Testis (tissue), 3 donors: Measurements from ENCODE around the gene IL1RAPL2. TPM values are rescaled to one million over a fixed set of nuclear protein-coding genes. Genes with fewer than 3 reads are reported as not detected.
"Not testable (repeated sequence)": the region's sequence is repeated elsewhere in the genome, so short reads cannot be mapped to it uniquely, and the experiment has no call there.

ENCODE experiments used
- DNase-seq: peaks from one replicate; pipeline ENCODE4 v3.0.0-alpha.2; 2019
- H3K27ac ChIP-seq, 2 donors: fragments of 200-600 bp; sonication (generic); one replicate each; pipeline ENCODE4 v1.5.1; 2019
- H3K27me3 ChIP-seq: fragments of 200-600 bp; sonication (generic); one replicate; pipeline ENCODE4 v1.5.1; 2019
- H3K36me3 ChIP-seq: fragments of 200-600 bp; sonication (generic); one replicate; pipeline ENCODE4 v1.5.1; 2017; ENCODE audit warnings: low read depth; ENCODE audit errors: missing control alignments
- H3K4me1 ChIP-seq: fragments of 200-600 bp; sonication (generic); one replicate; pipeline ENCODE4 v1.5.1; 2019
- H3K4me3 ChIP-seq, 2 donors: fragments of 200-600 bp; sonication (generic); one replicate each; pipeline ENCODE4 v1.5.1; 2017 to 2019
- H3K9me3 ChIP-seq: fragments of 200-600 bp; sonication (generic); one replicate; pipeline ENCODE4 v1.5.1; 2017
- POLR2A ChIP-seq: fragments of 450-650 bp; IDR thresholded peaks from one replicate; pipeline ENCODE4 v1.6.1; 2017; ENCODE audit warnings: antibody characterized with exemption, mild to moderate bottlenecking, moderate library complexity
- WGBS, 2 donors: methylation state at CpG; one replicate each; pipeline ENCODE4 v1.1.5; 2018; 5-methylcytosine and 5-hydroxymethylcytosine counted together
- intact Hi-C: fragments of 100-400 bp; cut with DNase I; formaldehyde crosslinking; loops from one replicate; pipeline ENCODE4 v1.15.1; 2023; ENCODE audit warnings: low total_unique reads
- polyA plus RNA-seq: library from polyadenylated mRNA; stranded (reverse); fragments of 350-450 nt; fragmentation: Illumina TruSeq; extraction: RNeasy Lipid Tissue Mini Kit (QIAGEN cat#74804); gene quantifications from one replicate; pipeline ENCODE4 v1.2.3, GENCODE V29; 2014; ENCODE audit warnings: low read depth, low replicate concordance; ENCODE audit not compliant: insufficient read depth
- total RNA-seq, 2 donors: library from RNA; depleted of rRNA; stranded (reverse); fragments of >200 nt; gene quantifications; one replicate each; pipeline ENCODE4 v1.2.3, GENCODE V29; 2016
- TF ChIP-seq, protein P1 (sequence below), 3 experiments: fragments of 450-650 bp in 2 of 3; fragments of 200-600 bp in 1 of 3; sonication (generic) in 1 of 3; IDR thresholded peaks; one replicate each; pipeline ENCODE4 v1.5.1; 2016 to 2019; ENCODE audit warnings: antibody characterized with exemption in 3 of 3, mild to moderate bottlenecking in 2 of 3, moderate library complexity in 1 of 3

IL1RAPL2 gene
- total and polyA plus RNA-seq, 3 donors from 2014 or later = 0.47 to 1.3 (median 1.2) TPM

DNA sequence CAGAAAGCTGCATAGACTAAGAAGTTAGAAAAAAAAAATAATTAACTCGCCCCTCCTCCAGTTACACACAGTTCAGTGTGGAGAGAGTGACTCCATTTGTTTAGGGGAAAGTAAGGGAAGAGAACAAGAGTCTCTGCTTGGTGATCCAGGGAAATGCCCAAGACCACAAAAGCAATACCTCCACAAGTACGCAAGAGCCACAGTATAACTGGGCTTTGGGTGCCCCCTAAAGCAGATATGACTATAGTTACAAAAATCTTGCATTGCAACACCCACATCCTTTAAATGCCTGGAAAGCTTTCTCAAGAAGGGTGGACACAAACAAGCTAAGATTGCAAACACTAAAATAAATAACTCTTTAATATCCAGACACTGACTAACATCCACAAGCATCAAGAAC is 1092.1 kb downstream of the IL1RAPL2 start:
- H3K36me3 ChIP-seq = no peaks in the 10 kb centered on the region
- TF ChIP-seq, protein P1, sequence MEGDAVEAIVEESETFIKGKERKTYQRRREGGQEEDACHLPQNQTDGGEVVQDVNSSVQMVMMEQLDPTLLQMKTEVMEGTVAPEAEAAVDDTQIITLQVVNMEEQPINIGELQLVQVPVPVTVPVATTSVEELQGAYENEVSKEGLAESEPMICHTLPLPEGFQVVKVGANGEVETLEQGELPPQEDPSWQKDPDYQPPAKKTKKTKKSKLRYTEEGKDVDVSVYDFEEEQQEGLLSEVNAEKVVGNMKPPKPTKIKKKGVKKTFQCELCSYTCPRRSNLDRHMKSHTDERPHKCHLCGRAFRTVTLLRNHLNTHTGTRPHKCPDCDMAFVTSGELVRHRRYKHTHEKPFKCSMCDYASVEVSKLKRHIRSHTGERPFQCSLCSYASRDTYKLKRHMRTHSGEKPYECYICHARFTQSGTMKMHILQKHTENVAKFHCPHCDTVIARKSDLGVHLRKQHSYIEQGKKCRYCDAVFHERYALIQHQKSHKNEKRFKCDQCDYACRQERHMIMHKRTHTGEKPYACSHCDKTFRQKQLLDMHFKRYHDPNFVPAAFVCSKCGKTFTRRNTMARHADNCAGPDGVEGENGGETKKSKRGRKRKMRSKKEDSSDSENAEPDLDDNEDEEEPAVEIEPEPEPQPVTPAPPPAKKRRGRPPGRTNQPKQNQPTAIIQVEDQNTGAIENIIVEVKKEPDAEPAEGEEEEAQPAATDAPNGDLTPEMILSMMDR (IDR thresholded peaks at IDR 0.05) = no peak
- TF ChIP-seq POLR2A = no peak
- no peaks in the 10 kb centered on the region for H3K9me3 ChIP-seq
- H3K4me3 ChIP-seq = no peak overlapping the region
- H3K27me3 ChIP-seq = no peaks in the 10 kb centered on the region
- 98 to 100% methylated on average over 2 of the region's 2 CpGs for WGBS, 2 donors
- intact Hi-C loops = no loop called here
- H3K27ac ChIP-seq = no peak overlapping the region
- no peaks in the 10 kb centered on the region for H3K4me1 ChIP-seq
- DNase-seq = no peak

DNA sequence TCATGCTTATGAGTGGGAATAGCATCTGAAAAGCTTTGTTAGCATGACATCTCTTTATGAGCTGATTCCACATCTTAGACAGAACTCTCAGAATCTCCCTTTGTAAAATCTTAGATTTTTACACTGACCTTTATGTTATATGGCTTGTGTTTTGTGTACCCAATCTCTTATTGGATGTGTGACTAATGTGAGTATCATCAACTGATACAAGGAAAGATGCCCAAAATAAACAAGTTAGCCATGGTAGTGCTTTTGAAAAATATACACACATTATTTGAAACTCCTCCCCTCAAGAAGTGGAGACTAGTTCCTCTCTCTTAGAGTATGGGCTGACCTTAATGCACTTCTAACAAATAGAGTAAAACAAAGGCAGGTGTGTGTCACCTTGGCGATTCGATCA is 1096.2 kb downstream of the IL1RAPL2 start:
- H3K36me3 ChIP-seq = no peaks in the 10 kb centered on the region
- H3K27ac ChIP-seq = no peak overlapping the region
- WGBS, 2 donors = 91 to 100% methylated on average over 2 of the region's 2 CpGs
- no peak for DNase-seq
- TF ChIP-seq POLR2A = no peak
- TF ChIP-seq, protein P1 (IDR thresholded peaks at IDR 0.05) = no peak
- H3K27me3 ChIP-seq = no peaks in the 10 kb centered on the region
- no peaks in the 10 kb centered on the region for H3K9me3 ChIP-seq
- H3K4me3 ChIP-seq = no peak overlapping the region
- intact Hi-C loops = no loop called here
- no peaks in the 10 kb centered on the region for H3K4me1 ChIP-seq

DNA sequence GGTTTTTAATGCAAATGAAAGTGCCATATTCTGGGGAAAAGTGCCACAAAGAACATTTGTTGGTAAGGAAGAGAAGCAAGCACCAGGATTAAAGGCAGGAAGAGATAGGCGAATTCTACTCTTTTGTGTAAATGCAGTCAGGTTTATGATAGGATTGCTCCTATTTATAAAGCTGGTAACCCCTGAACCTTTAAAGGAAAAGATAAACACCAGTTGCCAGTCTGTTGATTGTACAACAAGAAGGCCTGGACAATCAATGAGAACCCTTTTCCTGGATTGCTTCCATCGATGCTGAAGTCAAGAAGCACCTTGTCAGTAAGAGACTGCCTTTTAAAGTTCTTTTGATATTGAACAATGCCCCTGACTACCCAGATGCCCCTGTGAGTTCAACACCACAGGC is 1098.2 kb downstream of the IL1RAPL2 start:
- Histone ChIP-seq H3K9me3 (no peaks in the 10 kb centered on the region), H3K27me3 (no peaks in the 10 kb centered on the region), H3K36me3 (no peaks in the 10 kb centered on the region), H3K27ac (no peak overlapping the region), H3K4me3 (no peak overlapping the region), H3K4me1 (no peaks in the 10 kb centered on the region)
- WGBS, 2 donors = 73 to 89% methylated on average over 2 of the region's 2 CpGs
- intact Hi-C loops = no loop called here
- TF ChIP-seq, protein P1 (IDR thresholded peaks at IDR 0.05) = no peak
- TF ChIP-seq POLR2A = no peak
- DNase-seq = no peak

DNA sequence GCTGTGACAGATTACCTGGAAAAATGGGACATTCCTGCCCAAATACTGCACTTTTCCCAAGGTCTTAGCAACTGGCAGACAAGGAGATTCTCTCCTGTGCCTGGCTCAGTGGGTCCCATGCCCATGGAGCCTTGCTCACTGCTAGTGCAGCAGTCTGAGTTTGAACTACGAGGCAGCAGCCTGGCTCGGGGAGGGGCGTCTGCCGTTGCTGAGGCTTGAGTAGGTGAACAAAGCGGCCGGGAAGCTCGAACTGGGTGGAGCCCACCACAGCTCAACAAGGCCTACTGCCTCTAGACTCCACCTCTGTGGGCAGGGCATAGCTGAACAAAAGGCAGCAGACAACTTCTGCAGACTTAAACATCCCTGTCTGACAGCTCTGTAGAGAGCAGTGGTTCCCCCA is 1118.3 kb downstream of the IL1RAPL2 start:
- H3K4me1 ChIP-seq, H3K4me3 ChIP-seq, H3K27me3 ChIP-seq, intact Hi-C loops, H3K27ac ChIP-seq, DNase-seq, H3K9me3 ChIP-seq, H3K36me3 ChIP-seq: not testable (repeated sequence)
- no CpG with 5 or more reads among the region's 7 CpGs for WGBS, 2 donors

DNA sequence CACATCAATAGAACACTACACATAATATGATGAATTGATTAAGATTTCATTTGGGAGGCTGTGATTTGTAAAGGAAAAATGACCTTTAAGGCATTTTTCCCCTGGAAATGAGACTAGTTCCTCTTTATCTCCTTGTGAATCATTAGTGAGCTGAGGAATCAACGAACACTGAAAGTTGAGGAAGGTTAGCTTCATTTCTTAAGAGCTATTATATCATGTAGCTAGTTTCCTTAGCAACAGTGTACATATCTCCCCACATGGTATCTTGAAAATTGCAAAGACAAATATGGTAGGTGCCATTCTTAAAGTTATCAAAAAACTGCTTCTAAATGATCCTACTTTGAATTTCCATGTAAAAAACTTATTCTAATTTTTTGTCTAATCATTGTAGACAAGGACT is 1128.8 kb downstream of the IL1RAPL2 start:
- no peak overlapping the region for H3K27ac ChIP-seq
- H3K27me3 ChIP-seq = no peaks in the 10 kb centered on the region
- no peaks in the 10 kb centered on the region for H3K4me1 ChIP-seq
- no peak for DNase-seq
- WGBS, 2 donors = 58 to 88% methylated on average over 1 of the region's 1 CpG
- H3K36me3 ChIP-seq = no peaks in the 10 kb centered on the region
- H3K4me3 ChIP-seq = no peak overlapping the region
- intact Hi-C loops = no loop called here
- no peaks in the 10 kb centered on the region for H3K9me3 ChIP-seq
- TF ChIP-seq, protein P1 (IDR thresholded peaks at IDR 0.05) = no peak
- no peak for TF ChIP-seq POLR2A
